GM04504 (cell line): ENCODE results near the gene UBA1.

Experiments used
- DNase-seq: peaks from one replicate; pipeline ENCODE4 v3.0.0-alpha.2; 2012; ENCODE audit warnings: low read depth

The UBA1 gene

GRCh38 chrX:47193475-47194193, at the start of gene UBA1:
UBA1 (plus strand) TSS chrX:47193829; CDS start chrX:47198803, 4,974 bp downstream.
- peak; percentile 95 for DNase-seq

DNA sequence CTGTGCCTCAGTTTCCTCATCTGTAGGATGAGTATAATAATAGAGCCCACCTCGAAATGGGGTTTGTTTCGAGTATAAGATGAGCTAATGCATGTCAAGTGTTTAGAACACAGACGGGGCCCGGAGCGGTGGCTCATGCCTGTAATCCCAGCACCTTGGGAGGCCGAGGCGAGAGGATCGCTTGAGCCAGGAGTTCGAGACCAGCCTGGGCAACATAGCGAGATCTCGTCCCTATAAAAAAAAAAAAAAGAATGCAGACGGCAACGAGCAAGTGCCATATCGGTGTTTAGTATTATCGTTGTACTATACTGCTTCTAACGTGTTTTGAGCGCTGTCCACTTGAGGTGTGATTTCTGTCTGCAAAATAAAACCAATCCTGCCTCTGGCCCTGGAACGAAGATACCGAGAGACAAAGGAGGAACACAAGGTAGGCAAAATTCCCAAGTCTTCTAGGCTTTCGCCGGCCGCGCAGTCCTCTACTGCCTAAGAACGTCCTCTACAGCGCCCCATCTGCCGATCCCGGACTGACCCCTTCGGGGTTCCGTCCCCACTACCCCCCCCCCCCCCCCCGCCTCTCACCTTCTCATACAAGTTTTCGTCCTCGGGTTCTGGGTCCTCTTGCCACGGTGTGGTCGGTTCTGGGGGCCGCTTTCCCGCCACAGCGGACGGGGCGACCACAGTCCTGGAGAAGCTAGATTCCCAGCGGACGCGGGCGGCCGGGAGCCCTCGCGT, 49.6 kb upstream of the UBA1 start:
- no peak for DNase-seq

DNA sequence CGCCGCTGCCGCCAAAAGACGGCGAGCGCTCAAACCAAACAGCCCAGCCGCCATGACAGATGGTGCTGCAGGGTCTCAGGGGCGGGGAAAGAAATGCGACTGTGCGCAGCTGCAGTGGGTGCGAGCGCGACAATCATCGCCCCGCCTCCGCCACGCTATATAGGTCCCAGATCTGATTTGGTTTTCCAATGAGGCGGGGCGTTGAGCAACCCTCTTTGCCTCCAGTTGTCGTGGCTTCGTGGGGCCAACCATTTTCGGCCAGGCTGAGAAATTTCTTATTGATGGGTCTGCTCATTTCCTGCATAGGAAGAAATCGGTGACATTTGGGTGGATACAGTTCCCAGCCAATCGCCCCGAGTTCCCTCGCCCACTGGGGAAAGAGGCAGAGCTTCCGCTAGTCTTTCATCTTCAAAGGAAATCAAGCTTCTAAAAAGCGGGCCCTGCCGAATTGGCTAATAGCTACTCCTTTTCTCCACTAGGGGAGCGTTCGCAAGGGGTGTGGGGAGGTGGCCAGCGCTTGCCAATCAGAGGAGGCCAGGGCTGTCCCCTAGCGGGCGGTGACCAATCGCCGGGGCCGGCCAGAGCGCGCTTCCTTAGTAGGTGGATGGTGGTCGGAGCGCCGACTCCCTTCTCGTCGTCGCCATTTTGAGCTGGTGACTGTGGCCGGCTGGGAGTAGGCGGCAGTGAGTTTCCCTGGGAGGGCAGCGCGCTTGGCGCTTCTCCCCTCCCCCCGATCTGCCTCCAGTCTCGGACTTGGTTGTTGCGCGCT, 48.8 kb upstream of the UBA1 start, which contains the start of the genes NDUFB11 and RBM10:
Gene NDUFB11, minus strand, starts transcription at position 77 of the 769 bp plus-strand sequence. Its CDS starts 23 bp downstream, at position 54.
Gene RBM10, plus strand, starts transcription at position 596 of the 769 bp plus-strand sequence. CDS start 2,261 bp downstream, outside the sequence.
- DNase-seq, result peak; percentile 84

GRCh38 chrX:47145395-47146120, 48.1 kb upstream of the UBA1 start:
- no peak for DNase-seq

DNA sequence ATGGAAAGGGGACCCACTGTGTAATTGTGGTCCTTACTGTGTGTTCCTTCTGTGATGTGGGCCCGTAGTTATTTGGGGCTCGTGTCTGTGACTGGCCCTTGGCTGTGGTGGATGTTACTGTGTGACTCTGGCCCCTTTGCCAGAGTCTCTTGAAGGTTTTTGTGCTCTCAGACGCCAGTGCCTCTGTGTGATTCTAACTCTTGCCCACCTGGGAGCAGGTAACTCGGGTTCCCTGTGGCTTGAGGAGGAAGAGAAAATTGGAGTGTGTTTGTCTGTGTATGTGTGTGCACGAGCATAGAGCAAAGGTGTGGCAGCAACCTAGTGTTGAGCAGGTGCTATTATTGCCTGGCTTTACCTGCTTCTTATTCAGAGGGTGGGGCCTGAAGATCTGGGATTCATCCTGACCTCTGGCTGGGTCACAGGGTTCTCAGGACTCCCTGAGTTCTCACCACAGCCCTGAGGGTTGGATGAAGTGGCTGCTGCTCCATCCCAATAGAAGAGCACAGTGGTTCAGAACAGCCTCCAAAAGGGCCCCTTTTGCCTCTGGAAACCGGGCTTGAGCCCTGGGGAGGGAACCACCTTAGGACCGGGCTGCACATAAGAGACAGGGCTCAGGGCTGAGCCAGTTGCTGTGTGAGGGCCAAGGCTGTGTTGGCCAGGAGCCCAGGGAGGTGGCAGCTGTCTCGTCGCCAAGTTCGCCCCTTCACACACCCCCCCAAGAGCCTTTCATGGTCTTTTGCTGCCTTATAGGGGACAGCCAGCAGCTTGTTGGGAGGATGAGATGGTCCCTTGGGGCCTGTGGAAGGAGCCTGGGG, 47.3 kb upstream of the UBA1 start:
- DNase-seq, result no peak

DNA sequence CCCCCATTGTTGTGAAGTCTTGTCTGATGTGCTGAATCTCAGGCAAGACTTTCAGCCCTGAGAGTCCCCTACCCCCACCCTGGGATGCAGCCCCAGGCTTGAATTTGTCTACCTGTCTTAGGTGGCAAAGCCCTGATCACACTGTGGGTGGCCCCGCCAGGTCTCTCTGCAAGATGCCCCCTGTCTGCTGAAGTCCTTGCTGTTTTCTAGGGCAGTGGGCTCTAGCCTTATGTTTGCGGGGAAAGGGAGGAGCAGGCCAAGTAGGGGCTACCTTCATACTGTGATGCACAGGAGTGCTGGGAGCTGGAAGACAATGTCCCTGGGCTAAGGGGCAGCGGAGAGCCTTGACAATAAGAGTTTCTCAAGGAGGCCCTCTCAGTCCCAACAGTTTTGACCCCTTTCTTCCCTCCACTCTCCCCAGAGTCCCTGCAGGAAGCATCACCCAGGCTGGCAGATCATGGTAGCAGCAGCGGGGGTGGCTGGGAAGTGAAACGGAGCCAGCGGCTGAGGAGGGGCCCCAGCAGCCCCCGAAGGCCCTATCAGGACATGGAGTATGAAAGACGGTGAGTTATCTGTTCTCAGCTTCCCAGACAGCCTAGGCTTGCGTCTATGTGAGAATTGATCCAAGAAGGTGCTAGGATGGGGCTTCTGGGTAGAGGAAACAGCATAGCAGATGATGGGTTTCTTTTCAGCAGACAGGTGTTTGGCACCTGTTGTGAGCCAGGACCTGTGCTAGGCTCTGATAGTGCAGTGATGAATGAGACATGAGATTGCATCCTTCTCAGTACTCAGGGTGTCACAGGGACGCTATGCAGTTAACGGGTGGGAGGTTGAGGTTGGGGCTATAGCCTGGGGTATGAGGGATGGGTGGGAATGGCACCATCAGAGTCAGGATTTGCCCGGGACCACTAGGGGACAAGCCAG, 46.4 kb upstream of the UBA1 start:
- DNase-seq, result no peak

GRCh38 chrX:47148946-47149345, 44.7 kb upstream of the UBA1 start:
- DNase-seq, result no peak

GRCh38 chrX:47151435-47151834, 42.2 kb upstream of the UBA1 start:
- DNase-seq, result no peak

- DNase-seq, result no peak
Measured at GRCh38 chrX:47156611-47157520, 36.8 kb upstream of the UBA1 start.

GRCh38 chrX:47158131-47158530, 35.5 kb upstream of the UBA1 start:
- DNase-seq, result no peak

DNA sequence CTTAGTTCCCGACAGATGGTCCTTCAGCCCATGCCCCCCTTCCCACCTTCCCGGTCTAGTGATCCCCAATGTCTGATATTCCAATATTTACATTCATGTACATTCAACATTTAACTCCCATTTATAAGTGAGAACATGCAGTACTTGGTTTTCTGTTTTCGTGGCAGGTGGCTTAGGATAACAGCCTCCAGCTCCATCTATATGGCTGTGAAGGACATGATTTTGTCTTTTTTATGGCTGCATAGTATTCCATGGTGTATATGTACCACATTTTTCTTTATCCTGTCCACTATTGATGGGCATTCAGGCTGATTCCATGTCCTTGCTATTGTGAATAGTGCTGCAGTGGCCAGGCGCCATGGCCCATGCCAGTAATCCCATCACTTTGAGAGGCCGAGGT, 34.8 kb upstream of the UBA1 start:
- DNase-seq, result no peak

GRCh38 chrX:47160781-47161180, 32.8 kb upstream of the UBA1 start:
- no peak for DNase-seq

DNA sequence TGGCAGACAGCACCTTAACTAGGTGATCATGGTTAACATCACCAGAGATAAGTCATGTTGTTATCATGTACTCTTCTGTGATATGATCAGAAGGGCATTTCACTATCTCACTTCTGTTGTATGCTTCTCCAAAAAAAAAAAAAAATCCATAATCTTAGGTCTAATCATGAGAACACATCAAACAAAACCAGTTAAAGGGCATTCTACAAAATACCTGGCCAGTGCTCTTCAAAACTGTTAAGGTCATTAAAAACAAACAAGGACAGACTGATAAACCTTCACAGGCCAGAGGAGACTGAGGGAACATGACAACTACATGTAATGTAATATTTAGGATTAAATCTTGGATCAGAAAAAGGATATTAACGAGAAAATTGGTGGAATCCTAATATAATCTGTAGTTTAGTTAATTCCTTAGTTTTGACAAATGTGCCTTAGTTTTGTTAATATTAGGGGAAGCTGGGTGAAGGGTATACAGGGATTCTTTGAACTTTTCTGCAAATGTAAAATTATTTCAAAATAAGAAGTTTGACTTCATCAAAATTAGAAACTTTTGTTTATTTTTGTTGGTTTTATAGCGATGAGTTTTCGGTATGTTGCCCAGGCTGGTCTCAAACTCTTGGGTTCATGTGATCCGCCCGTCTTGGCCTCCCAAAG, 30.6 kb upstream of the UBA1 start:
- DNase-seq, result no peak

- no peak for DNase-seq
Measured at GRCh38 chrX:47164420-47164819, 29.2 kb upstream of the UBA1 start.

- no peak for DNase-seq
Measured at GRCh38 chrX:47166126-47166525, 27.5 kb upstream of the UBA1 start.

DNA sequence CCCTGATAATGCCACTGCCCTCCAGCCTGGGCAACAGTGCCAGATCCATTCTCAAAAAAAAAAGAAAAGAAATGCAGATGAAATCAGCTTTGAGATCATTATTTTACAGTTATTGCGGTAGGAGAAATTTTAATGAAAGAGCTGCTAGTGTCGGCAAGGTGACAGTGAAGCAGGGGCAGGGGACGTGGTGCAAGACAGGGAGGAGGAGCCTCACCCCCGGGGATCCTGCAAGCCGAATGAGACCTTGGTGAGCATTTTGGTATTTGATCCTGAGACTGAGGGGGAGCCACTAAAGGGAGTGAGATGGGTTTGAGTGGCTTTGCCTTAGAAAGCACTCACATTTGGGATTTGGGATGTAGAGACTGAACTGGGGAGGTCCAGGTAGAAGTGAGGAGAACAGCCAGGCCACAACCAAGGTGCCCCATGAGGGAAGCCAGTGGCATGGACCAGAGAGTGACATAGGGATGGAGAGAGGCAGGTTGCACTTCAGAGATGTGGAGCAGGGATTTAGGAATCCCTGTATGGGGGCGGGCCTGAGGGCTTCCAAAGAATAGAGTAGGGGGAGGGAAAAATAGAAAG, 25.0 kb upstream of the UBA1 start:
- no peak for DNase-seq

DNA sequence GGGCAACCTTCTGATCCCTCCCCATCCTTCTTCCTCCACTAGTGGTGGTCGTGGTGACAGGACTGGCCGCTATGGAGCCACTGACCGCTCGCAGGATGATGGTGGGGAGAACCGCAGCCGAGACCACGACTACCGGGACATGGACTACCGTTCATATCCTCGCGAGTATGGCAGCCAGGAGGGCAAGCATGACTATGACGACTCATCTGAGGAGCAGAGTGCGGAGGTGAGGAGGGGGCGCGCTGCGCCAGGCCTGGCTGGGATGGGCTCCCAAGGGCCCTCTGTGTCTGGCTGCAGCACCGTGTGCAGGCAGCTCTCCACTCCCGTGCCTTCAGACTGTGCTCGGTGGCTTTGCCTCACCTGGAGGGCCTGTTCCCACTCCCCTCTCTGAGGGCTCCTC, 24.4 kb upstream of the UBA1 start:
- no peak for DNase-seq
